Cardiac fibroblast (primary cell): Measurements from ENCODE around the gene POLR1A.

Experiments
- DNase-seq, 2 donors: peaks; one replicate each; pipeline versions ENCODE4 v3.0.0 to v3.0.0-alpha.2; 2010; ENCODE audit warnings: low read depth in 2 of 2
- H3K4me3 ChIP-seq, 2 donors: replicated peaks in 1 of 2; 1 replicate in 1 of 2; 2 replicates in 1 of 2; pipeline ENCODE4 v1.5.1; 2011; ENCODE audit warnings: low read depth in 2 of 2, low read length in 2 of 2, mild to moderate bottlenecking in 2 of 2, moderate library complexity in 1 of 2
- TF ChIP-seq, protein P1 (sequence below): IDR thresholded peaks from one replicate; pipeline ENCODE4 v1.5.1; 2011; ENCODE audit warnings: low read depth, mild to moderate bottlenecking, low read length, inconsistent platforms

POLR1A gene

DNA sequence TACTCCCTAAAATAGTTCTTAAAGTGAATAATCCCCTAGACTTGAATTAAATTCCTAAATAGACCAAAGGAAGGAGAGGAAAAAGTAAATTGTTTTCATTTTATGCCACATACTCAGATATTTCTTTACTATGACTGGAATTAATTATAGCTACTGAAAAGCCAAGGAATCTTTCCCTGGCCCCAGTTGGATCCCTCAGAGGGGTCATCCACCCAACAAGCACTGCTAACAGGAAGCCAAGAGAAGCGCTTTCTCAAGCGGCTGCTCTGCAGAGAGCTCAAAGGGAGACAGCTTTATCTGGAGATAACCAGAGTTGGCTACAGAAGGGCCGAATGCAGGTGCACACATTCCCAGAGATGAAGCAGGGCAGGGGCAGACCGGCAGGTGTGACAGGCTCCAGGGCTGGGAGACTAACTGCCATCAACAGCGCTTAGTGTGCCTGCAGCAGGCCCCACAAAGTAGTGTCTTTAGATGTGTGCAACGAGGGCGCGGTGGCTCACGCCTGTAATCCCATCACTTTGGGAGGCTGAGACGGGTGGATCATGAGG lies 51.1 kb downstream of the POLR1A start:
- DNase-seq: no peak
- no peak overlapping the region for H3K4me3 ChIP-seq
- TF ChIP-seq, protein P1, sequence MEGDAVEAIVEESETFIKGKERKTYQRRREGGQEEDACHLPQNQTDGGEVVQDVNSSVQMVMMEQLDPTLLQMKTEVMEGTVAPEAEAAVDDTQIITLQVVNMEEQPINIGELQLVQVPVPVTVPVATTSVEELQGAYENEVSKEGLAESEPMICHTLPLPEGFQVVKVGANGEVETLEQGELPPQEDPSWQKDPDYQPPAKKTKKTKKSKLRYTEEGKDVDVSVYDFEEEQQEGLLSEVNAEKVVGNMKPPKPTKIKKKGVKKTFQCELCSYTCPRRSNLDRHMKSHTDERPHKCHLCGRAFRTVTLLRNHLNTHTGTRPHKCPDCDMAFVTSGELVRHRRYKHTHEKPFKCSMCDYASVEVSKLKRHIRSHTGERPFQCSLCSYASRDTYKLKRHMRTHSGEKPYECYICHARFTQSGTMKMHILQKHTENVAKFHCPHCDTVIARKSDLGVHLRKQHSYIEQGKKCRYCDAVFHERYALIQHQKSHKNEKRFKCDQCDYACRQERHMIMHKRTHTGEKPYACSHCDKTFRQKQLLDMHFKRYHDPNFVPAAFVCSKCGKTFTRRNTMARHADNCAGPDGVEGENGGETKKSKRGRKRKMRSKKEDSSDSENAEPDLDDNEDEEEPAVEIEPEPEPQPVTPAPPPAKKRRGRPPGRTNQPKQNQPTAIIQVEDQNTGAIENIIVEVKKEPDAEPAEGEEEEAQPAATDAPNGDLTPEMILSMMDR: no peak

DNA sequence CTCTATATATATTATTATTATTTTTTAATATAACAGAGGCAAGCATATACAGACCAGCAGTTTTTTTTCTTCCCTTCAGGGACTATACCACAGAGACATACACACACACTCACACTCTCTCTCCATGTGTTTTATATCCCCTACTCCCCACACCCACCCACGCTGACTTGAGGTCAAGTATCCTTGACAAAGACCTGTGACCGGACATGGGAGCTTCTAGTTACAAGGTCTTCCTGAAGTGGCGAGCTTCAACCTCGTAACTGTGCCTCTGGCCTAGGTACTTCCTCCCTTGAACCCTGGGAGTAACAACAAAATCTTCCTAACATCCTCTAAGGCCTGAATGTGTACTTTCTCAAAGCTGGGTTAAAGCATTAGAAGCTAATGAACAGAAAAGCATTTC lies 52.5 kb downstream of the POLR1A start:
- H3K4me3 ChIP-seq: no peak overlapping the region
- TF ChIP-seq, protein P1: no peak
- DNase-seq: no peak

DNA sequence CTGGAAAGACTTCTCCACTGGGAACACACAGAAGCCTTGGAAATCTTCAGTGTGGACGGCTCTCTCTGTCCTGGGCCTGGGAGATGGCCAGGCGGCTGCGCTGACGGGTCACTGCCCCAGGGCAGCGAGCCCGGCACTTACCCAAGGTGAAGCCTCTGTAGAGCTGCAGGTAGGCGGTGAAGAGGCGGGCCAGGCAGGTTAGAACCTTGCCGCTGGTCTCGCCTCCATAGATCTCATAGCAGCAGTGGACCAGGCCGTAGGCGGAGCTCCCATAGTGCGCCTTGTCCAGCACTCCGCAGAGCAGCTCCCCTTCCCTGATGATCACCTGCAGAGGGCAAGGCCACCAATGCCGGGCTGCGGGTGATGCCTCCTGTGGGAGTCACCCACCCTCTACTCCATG lies 53.0 kb downstream of the POLR1A start:
- no peak overlapping the region for H3K4me3 ChIP-seq
- TF ChIP-seq, protein P1: no peak
- DNase-seq: no peak

DNA sequence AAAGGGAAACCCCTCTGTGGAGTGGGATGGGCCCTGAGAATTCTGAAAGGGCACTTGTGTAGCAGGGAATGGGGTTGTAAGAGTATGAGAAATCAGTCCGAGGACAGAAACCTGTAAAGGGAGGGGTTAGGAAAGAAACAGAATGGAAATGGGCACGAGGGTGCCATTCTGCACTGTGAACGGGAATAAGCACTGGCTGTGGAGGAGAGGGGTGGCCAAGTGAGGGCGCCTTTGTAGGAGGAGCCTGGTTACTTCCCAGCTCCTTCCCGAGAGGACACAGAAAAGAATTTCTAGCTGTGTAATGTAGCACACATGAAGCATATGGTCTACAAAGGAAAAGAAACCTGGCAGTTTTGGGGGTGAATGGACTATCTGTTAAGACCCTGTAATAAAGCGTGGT lies 53.4 kb downstream of the POLR1A start:
- H3K4me3 ChIP-seq: no peak overlapping the region
- TF ChIP-seq, protein P1: no peak
- DNase-seq: no peak

DNA sequence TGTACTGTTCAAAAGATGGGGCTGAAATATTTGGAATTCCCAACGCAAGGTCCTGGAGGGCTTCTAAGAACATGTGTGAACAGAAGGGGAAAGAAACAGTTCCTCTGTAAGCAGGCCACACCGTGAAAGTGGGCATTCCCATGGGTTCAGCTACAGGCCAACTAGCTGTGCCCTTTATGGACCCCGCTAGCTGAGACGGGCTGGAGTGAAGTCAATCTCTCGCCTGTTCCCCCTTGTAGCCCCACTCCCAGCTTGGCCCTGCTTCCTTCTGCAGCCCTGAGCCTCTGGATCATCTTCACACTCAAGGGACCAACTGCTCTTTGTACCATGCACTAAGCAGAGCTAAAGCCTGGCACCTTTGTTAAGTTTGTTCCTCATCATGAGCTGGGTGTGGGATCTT lies 55.4 kb downstream of the POLR1A start:
- no peak overlapping the region for H3K4me3 ChIP-seq
- DNase-seq: no peak
- TF ChIP-seq, protein P1: no peak

DNA sequence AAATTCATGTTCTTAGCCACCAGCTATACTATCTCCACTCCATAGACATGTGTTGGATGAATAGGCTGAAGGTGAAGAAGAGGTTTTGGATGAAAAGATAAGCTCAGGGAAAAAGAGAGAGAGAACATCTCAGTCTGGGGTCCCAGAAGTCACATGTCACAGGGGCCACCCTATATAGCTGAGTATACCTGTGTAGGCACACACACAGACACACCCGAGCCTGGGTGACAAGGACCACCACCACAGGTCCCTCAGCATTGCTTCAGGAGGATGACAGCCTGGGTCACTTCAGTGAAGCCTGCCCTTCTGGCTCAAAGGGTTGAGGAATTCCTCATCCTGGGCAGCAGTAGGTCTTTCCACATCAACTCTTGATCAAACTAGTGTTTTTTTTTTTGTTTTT lies 56.2 kb downstream of the POLR1A start:
- TF ChIP-seq, protein P1: no peak
- no peak for DNase-seq
- no peak overlapping the region for H3K4me3 ChIP-seq

DNA sequence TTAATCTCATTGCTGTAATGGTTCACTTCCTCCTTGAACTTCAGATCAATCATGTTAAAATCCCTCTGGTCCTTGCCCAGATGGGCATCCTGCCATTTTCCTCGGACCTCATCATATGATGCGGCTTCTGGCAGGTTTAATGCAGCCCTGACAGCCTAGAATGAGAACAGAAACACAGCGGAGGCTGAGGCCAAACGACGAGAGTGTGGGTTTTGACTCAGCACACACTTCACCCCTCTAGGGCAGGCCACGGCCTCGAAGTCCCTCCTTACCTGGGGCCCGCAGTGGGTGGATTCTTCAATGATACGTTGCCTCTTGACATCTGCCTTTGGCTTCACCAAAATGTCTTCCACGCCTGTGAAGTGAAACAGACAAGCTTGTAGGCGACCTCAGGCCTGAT lies 56.8 kb downstream of the POLR1A start:
- no peak for DNase-seq
- no peak overlapping the region for H3K4me3 ChIP-seq
- TF ChIP-seq, protein P1: no peak
